ENCODE results near the gene FAM3A.
"Not testable (repeated sequence)": the region's sequence is repeated elsewhere in the genome, so short reads cannot be mapped to it uniquely, and the experiment has no call there.

FAM3A gene

DNA sequence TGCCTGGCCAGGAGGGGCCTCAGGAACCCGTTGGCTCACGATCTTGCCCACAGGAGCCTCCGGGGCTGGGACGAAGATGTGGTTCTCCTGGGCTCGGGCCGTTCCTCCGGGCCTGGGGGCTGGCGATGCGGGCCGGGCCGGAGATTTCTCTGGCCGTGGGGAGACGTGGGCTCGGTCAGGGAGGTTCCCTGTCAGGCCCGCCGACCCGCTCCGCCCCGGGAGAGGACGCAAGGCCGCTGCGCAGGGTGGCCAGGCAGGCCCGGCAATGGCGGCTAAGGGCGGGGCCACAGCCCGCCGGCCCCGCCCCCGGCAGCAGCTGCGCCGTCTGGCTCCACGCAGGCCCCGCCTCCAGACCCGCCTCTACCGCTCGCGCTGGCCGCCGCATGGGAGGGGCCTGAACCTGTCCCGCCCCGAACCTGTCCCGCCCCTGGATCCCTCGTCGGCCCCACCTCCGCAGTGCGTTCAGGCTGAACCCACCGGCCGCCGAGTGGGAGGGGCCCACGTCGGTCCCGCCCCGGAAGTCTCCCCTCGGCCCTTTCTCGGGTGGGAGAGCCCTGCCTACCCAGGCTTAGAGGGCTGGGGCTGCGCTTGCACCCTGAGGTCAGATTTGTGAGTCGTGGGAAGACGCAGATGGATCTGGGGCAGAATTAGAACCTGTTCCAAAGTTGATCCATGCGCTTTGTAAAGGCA is at the start of gene FAM3A (continued):
- TF ChIP-seq ZBTB11 (tag by site-specific recombination; conservative IDR thresholded peaks at IDR 0.05; ENCODE audit: low read depth): peak; percentile 55
- peak; percentile 92 for TF ChIP-seq SP2 (tag by site-specific recombination; IDR thresholded peaks at IDR 0.05)
- no peak for TF ChIP-seq ZNF155 (tag by site-specific recombination; IDR thresholded peaks at IDR 0.05)
- no peak for TF ChIP-seq ZNF341 (tag by site-specific recombination; IDR thresholded peaks at IDR 0.05; ENCODE audit: low read depth)
- TF ChIP-seq, protein P1, sequence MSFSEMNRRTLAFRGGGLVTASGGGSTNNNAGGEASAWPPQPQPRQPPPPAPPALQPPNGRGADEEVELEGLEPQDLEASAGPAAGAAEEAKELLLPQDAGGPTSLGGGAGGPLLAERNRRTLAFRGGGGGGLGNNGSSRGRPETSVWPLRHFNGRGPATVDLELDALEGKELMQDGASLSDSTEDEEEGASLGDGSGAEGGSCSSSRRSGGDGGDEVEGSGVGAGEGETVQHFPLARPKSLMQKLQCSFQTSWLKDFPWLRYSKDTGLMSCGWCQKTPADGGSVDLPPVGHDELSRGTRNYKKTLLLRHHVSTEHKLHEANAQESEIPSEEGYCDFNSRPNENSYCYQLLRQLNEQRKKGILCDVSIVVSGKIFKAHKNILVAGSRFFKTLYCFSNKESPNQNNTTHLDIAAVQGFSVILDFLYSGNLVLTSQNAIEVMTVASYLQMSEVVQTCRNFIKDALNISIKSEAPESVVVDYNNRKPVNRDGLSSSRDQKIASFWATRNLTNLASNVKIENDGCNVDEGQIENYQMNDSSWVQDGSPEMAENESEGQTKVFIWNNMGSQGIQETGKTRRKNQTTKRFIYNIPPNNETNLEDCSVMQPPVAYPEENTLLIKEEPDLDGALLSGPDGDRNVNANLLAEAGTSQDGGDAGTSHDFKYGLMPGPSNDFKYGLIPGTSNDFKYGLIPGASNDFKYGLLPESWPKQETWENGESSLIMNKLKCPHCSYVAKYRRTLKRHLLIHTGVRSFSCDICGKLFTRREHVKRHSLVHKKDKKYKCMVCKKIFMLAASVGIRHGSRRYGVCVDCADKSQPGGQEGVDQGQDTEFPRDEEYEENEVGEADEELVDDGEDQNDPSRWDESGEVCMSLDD (tag by site-specific recombination; IDR thresholded peaks at IDR 0.05): no peak
- no peak for TF ChIP-seq ZNF561 (tag by site-specific recombination; IDR thresholded peaks at IDR 0.05; ENCODE audit: borderline replicate concordance)
- no peak for TF ChIP-seq OSR2 (tag by site-specific recombination; IDR thresholded peaks at IDR 0.05)
- peak; percentile 45 for TF ChIP-seq GLIS2 (tag by site-specific recombination; IDR thresholded peaks at IDR 0.05)
- no peak for TF ChIP-seq ZNF707 (tag by site-specific recombination; IDR thresholded peaks at IDR 0.05)
- no peak for TF ChIP-seq ZSCAN23 (tag by site-specific recombination; IDR thresholded peaks at IDR 0.05)
- no peak for TF ChIP-seq ZNF48 (tag by site-specific recombination; IDR thresholded peaks at IDR 0.05)
- TF ChIP-seq CTCF (tag by site-specific recombination; IDR thresholded peaks at IDR 0.05): no peak
- TF ChIP-seq ZNF624 (tag by site-specific recombination; IDR thresholded peaks at IDR 0.05): no peak
- no peak for TF ChIP-seq ZNF830 (tag by site-specific recombination; IDR thresholded peaks at IDR 0.05; ENCODE audit: low read depth)
- TF ChIP-seq YY2 (tag by site-specific recombination; IDR thresholded peaks at IDR 0.05): no peak
- TF ChIP-seq HOXC10 (CRISPR knock-in tag; IDR thresholded peaks at IDR 0.05): no peak
- TF ChIP-seq ZNF416 (tag by site-specific recombination; IDR thresholded peaks at IDR 0.05): no peak
- no peak for TF ChIP-seq ZFP41 (tag by site-specific recombination; IDR thresholded peaks at IDR 0.05; ENCODE audit: borderline replicate concordance)
- TF ChIP-seq ZXDB (tag by site-specific recombination; IDR thresholded peaks at IDR 0.05): peak; percentile 97
- no peak for TF ChIP-seq ZNF114 (tag by site-specific recombination; IDR thresholded peaks at IDR 0.05)
- no peak for TF ChIP-seq HOXD13 (CRISPR knock-in tag; IDR thresholded peaks at IDR 0.05; ENCODE audit: borderline replicate concordance)
- peak; percentile 67 for TF ChIP-seq ZFHX2 (tag by site-specific recombination; conservative IDR thresholded peaks at IDR 0.05)

GRCh38 chrX:154562295-154562694 is 46.3 kb upstream of the FAM3A start:
- CTCF ChIA-PET; POLR2A ChIA-PET; H3K9me3 ChIP-seq (ENCODE audit: control insufficient read depth, insufficient read depth, low read depth, low read length): not testable (repeated sequence)

GRCh38 chrX:154560326-154560725 is 44.3 kb upstream of the FAM3A start:
- CTCF ChIA-PET; H3K4me1 ChIP-seq (ENCODE audit: control insufficient read depth, insufficient read depth, low read length); POLR2A ChIA-PET; H3K27ac ChIP-seq (ENCODE audit: extremely low read depth, low read depth, low read length); H3K4me3 ChIP-seq (ENCODE audit: low read depth, low read length); H3K36me3 ChIP-seq (ENCODE audit: control insufficient read depth in 2 of 2, insufficient read depth in 1 of 2, low read length in 2 of 2); H3K9me3 ChIP-seq (ENCODE audit: control insufficient read depth, insufficient read depth, low read depth, low read length): not testable (repeated sequence)

More at GRCh38 chrX:154562295-154562694, 46.3 kb upstream of the FAM3A start:
- not testable (repeated sequence) for H3K36me3 ChIP-seq (ENCODE audit: control insufficient read depth in 2 of 2, insufficient read depth in 1 of 2, low read length in 2 of 2); H3K4me3 ChIP-seq (ENCODE audit: low read depth, low read length); H3K4me1 ChIP-seq (ENCODE audit: control insufficient read depth, insufficient read depth, low read length); H3K27ac ChIP-seq (ENCODE audit: extremely low read depth, low read depth, low read length)

GRCh38 chrX:154558896-154559295 is 42.9 kb upstream of the FAM3A start:
- H3K9me3 ChIP-seq (ENCODE audit: control insufficient read depth, insufficient read depth, low read depth, low read length); H3K4me1 ChIP-seq (ENCODE audit: control insufficient read depth, insufficient read depth, low read length); CTCF ChIA-PET; H3K27ac ChIP-seq (ENCODE audit: extremely low read depth, low read depth, low read length); H3K4me3 ChIP-seq (ENCODE audit: low read depth, low read length); POLR2A ChIA-PET: not testable (repeated sequence)
- H3K36me3 ChIP-seq (ENCODE audit: control insufficient read depth in 2 of 2, insufficient read depth in 1 of 2, low read length in 2 of 2): peaks cover 0 to 11% of the 10 kb centered on the region in 2 experiments; a peak in 1 of 3 replicates

Data from HEK293 (cell line).